Measurements from ENCODE around the gene QRICH2.
A peak's percentile ranks its signal among the peaks of the same experiment; 100 is the strongest.
"Not testable (repeated sequence)": the region's sequence is repeated elsewhere in the genome, so short reads cannot be mapped to it uniquely, and the experiment has no call there.

The QRICH2 gene

GRCh38 chr17:76318586-76318985 is 10.5 kb upstream of the QRICH2 start:
- DNase-seq, result no peak

- no peak for DNase-seq
These were observed 9.5 kb upstream of the QRICH2 start for GRCh38 chr17:76317535-76317934.

DNA sequence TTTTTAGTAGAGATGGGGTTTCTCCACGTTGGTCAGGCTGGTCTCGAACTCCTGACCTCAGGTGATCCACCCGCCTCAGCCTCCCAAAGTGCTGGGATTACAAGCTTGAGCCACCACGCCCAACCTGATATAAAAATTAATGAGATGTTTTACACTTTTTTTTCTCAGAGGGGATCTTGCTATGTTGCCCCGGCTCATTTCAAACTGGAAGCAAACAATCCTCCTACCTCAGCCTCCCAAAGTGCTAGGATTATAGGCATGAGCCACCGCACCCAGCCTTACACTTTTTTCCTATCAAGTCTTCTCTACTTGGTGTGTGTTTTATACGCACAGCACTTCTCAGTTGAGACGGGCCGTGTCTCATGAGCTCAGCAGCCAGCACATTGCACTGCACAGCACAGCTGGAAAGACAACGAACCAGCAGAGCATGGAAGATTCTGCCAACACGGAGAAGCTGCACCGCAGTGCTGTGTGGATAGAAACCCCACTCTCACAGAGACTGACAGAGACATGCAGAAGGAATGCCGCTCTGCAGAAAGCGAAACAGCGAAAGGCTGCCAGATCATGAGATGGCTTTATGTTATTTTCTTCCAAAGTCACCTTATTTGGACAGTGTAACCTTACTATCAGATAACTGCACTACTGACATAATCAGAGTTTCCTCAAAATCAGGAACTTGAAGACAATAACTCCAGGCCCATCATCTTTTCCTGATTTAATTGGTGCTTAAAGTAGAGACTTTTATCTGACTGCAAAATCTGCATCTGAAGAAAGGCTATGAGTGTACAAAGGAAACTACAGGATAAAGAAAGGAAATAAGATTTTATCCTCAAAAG is 6.5 kb upstream of the QRICH2 start:
- DNase-seq, result no peak

- DNase-seq, result no peak
These were observed 4.7 kb upstream of the QRICH2 start for GRCh38 chr17:76312735-76313134.

DNA sequence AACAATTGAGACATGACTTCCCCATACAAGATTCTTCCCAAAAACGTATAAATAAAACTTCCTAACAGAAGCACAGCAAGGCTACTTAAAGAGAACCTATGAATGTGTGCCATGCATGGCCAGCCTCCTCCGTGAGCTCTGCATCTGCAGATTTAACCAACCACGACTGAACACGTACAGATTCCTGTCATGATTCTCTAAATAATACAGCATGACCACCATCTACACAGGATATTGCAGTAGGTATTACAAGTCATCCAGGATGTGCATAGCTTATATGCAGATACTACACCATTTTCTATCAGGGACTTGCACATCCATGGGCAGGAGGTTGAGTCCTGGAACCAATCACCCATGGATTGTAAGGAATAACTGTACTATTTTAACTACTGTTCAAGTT is 1.4 kb upstream of the QRICH2 start:
- no peak for DNase-seq

DNA sequence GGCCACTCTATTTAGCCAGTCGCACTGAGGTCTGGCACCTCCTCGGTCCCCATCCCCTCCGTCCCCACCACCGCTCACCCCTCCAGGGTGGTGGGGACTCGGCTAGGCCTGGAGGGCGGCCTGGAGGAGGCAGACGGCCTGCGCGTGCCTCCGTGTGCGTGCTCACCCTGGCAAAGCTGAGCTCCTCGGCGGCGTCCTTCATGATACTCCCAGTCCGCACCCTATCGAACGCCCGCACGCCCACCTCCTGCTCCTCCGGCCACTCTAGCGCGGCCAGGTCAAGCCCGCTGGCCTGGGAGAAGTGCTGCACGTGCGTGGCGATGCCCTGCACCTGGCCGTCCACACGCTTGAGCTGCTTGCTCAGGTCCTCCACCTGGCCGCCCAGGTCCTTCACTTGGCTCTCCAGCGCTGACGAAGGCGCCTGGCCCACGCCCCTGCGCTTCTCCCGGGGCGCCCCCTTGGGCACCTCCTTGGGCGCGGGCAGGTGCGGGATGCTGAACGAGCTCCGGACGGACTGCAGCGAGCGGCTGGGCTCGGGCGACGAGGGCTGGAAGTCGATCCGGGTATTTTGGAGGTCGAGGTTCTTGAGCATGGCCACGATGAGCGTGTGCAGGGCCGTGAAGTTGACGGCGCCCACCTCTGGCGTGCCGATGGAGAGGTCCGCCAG is 644 bp downstream of the QRICH2 start:
- no peak for DNase-seq

- not testable (repeated sequence) for DNase-seq
These were observed 3.0 kb downstream of the QRICH2 start for GRCh38 chr17:76305135-76305454.

GRCh38 chr17:76304226-76305134 is 3.6 kb downstream of the QRICH2 start:
- no peak for DNase-seq

DNA sequence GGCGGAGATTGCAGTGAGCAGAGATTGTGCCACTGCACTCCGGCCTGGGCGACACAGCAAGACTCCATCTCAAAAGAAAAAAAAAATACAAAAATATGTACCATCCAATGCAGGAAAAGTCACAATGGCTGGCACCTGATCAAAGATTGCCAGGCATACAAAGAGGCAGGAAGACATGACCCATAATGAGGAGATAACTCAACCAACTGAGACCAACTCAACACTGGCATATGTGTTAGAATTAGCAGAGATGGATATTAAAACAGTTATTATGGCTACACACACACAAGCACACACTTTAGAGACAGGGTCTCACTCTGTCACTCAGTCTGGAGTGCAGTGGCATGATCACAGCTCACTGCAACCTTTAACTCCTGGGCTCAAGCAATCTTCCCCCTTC is 10.6 kb downstream of the QRICH2 start:
- no peak for DNase-seq

DNA sequence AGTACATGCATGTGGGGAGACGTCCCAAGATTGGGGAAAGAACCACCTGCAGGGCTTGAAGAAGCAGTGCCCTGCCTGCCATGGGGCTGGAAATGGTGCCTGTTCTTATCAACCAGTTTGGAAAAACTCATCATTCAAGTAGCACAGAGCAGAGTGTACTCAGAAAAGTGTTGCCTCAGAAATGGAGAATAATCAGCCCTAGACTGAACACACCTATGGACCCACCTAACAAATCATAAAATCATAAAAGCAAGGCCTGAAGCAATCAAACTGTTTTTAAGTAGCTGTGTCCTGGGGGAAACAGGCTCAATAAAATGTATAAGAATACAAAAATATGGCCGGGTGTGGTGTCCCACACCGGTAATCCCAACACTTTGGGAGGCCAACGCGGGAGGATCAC is 11.2 kb downstream of the QRICH2 start:
- no peak for DNase-seq

- DNase-seq, result no peak
These were observed 11.9 kb downstream of the QRICH2 start for GRCh38 chr17:76296186-76296585.

DNA sequence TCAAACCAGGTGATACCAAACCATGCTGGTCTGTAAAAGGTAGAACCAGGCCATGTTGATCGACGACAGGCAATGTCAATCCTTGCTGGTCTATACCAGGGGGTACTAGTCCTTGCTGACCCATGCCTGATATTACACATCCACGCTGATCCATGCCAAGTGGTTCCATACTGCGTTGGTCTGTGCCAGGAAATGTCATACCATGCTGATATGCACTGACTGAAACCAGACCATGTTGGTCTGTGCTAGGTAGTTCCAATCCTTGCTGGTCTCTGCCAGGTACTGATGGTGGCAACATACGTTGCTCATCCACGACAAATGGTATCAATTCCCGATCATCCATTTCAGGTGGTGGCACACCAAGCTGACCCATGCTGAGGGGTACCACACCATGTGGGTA is 15.0 kb downstream of the QRICH2 start:
- DNase-seq, result no peak

DNA sequence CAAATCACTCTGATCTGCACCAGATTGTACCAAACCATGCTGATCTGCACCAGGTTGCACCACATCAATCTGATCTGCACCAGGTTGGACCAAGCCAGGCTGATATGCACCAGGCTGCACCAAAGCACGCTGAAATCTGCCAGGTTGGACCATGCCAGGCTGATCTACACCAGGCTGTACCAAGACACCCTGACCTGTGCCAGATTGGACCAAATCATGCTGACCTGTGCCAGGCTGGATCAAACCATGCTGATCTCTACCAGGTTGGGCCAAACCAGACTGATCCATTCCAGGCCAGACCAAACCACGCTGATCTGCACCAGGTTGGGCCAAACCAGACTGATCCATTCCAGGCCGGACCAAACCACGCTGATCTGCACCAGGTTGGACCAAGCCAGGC is 15.5 kb downstream of the QRICH2 start:
- no peak for DNase-seq

DNA sequence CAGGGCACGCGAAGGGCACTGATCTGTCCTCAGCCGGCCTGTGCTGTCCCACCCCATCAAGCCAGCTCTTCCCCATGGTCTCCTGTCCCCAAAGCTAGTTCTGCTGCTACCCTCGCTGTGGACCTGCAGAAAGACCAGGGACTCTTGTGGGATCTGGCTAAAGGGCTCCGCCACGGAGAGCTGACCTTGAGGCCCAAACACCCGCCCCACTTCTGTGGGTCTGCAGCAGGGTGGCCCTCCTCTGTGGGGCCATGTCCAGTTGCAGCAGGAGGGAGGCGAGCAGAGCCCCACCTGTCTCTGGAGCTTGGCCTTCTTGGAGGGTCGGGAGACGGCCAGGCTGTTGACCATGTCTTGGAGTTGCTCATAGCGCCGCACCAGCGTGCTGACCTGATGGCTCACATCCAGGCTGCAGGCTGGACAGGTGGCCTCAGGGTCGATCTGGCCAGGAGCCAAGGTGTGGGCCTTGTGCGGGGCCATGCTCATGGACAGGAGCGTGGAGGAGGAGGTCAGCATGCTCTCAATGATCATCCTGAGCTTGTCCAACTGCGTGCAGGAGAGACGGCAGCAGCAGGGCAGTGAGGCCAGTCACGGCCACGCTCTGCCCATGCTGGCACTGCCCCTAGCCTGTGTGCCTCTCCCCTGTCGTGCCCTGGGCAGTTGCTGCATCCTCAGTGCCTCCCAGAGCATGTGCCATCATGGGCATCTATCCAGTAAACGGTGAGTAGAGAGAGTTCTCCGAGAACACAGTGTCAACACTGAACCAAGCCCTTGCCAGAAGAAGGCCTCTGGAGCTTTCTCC is 26.3 kb downstream of the QRICH2 start:
- no peak for DNase-seq

- DNase-seq, result no peak
These were observed 27.4 kb downstream of the QRICH2 start for GRCh38 chr17:76280650-76281049.

- no peak for DNase-seq
These were observed 28.3 kb downstream of the QRICH2 start for GRCh38 chr17:76279742-76280287.

GRCh38 chr17:76278952-76279741 is 28.9 kb downstream of the QRICH2 start:
- peak; percentile 91 for DNase-seq

DNA sequence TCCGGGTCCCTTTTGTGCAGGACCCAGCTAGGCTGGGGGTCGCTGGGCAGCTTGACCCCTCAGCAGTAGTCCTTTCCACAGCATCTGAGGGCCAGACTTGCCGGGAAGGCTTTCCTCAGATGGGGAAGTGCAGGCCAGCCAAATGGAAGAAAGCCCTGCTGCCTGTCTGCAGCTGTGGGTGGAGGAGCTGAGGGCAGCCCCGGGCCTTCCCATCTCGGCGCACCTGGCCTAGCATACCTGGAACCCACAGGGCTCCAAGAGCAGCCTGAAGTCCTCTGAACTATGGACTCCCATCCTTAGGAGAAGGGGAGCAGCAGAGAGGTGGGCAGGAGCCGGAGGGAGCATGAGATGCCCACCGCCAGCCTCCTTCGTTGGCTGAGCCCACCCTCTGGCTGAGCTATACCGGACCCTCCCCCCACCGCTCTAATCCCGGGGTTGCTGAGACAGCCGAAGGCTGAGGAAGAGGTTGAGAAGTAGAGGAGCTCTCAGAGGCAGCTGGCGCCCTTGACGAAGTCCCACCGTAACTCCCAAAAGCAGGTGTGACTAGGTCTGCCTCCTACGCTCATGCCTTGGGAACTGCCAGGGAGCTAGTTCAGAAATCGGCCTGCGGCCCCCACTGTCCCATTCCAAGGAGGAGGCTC is 29.7 kb downstream of the QRICH2 start:
- DNase-seq, result no peak

GRCh38 chr17:76277300-76278267 is 30.5 kb downstream of the QRICH2 start:
- DNase-seq, result no peak
